HUES6 (cell line): ENCODE results near the gene MYO15B.

Experiments used
- H3K27ac ChIP-seq: 2 replicates; pipeline ENCODE4 v1.7.0; 2013; ENCODE audit warnings: low read depth, mild to moderate bottlenecking, low read length, inconsistent platforms
- H3K27me3 ChIP-seq: 2 replicates; pipeline ENCODE4 v1.6.1; 2013; ENCODE audit warnings: low read length; ENCODE audit not compliant: control insufficient read depth, insufficient read depth
- H3K36me3 ChIP-seq: 2 replicates; pipeline ENCODE4 v1.6.1; 2013; ENCODE audit warnings: low read length; ENCODE audit not compliant: control insufficient read depth, insufficient read depth
- H3K4me1 ChIP-seq: 2 replicates; pipeline ENCODE4 v1.6.1; 2013; ENCODE audit warnings: low read length; ENCODE audit not compliant: control insufficient read depth, insufficient read depth
- H3K4me3 ChIP-seq: 2 replicates; pipeline ENCODE4 v1.5.1; 2013; ENCODE audit warnings: low read depth, low read length
- H3K9ac ChIP-seq: one replicate; pipeline ENCODE4 v1.6.1; 2013; ENCODE audit warnings: mild to moderate bottlenecking, low read length
- H3K9me3 ChIP-seq: 2 replicates; pipeline ENCODE4 v1.6.1; 2013; ENCODE audit warnings: low read depth, low read length; ENCODE audit not compliant: control insufficient read depth, insufficient read depth

Gene MYO15B

DNA sequence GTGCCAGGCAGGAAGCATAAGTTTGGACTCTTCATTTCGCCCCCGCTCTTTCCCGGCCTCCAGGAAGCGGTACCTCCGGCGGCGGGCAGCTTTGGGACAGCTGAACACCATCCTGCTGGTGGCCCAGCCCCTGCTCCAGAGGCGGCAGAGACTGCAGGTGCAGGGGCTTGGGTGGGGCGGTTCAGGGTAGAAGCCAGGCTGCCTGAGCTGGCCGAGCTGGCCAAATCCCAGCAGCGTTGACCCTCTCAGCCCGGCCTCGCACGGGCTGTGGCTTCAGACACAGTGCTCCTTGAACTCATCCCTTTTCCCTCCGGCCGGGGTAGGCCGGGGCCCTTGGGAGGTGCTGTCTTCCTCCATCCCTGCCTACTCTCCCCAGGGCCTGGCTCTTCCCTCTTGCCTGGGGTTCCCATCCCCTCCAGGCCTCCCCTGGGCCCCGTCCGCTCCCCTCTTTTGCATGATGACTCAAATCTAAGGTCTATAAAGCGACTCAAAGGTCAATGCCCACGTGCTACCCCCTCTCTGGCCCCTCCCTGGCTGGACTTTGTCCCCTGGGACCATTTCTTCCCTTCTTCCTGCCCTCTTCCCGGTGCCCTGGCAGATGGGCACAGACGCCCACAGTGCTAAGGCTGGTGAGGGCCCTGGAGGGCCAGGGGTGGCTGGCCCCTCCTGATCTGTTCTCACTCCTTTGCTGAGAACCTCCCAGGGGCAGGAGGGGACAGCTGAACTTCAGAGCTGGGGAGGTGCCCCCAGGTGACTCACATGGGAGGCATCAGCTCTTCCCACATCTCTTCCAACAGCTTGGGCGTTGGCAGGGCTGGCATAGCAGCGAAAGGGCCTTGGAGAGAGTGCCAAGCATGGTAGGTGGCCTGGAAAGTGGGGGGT, 22.7 kb downstream of the MYO15B start:
- H3K9ac ChIP-seq, result no peak overlapping the region
- H3K27me3 ChIP-seq, result no peaks in the 10 kb centered on the region
- no peak overlapping the region for H3K4me3 ChIP-seq
- H3K4me1 ChIP-seq, result no peaks in the 10 kb centered on the region
- H3K36me3 ChIP-seq, result no peaks in the 10 kb centered on the region
- no peaks in the 10 kb centered on the region for H3K9me3 ChIP-seq
- no peak overlapping the region for H3K27ac ChIP-seq

GRCh38 chr17:75611851-75612429, 24.3 kb downstream of the MYO15B start:
- Histone ChIP-seq H3K27me3 (no peaks in the 10 kb centered on the region), H3K36me3 (no peaks in the 10 kb centered on the region), H3K9me3 (no peaks in the 10 kb centered on the region), H3K9ac (no peak overlapping the region), H3K4me3 (no peak overlapping the region), H3K27ac (no peak overlapping the region), H3K4me1 (no peaks in the 10 kb centered on the region)

DNA sequence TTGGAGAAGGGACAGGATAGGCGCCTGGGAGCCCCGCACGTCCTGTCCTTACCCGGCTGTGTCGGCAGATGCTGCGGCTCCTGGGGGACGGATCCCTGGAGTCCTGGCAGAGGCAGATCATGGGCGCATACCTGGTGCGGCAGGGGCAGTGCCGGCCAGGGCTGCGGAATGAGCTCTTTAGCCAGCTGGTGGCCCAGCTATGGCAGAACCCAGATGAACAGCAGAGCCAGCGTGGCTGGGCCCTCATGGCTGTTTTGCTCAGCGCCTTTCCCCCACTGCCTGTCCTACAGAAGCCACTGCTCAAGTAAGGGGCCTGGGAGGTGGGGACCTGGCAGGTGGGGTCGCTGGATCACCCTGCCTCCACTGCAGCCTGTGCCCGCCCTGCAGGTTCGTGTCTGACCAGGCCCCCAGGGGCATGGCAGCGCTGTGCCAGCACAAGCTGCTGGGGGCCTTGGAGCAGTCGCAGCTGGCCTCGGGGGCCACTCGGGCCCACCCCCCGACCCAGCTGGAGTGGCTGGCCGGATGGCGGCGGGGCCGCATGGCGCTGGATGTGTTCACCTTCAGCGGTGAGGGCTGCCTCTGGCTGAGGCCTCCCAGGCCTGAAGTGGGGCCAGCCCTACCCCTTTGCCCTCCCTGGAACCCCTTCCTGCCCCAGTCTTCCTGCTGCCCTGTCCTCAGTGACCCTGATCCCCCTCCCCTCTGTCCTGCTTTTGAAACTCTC, 25.5 kb downstream of the MYO15B start:
- Histone ChIP-seq H3K9ac (no peak overlapping the region), H3K27ac (no peak overlapping the region), H3K36me3 (no peaks in the 10 kb centered on the region; the same call in 1 of the 2 replicates), H3K27me3 (no peaks in the 10 kb centered on the region), H3K4me1 (no peaks in the 10 kb centered on the region), H3K9me3 (no peaks in the 10 kb centered on the region), H3K4me3 (no peak overlapping the region)

DNA sequence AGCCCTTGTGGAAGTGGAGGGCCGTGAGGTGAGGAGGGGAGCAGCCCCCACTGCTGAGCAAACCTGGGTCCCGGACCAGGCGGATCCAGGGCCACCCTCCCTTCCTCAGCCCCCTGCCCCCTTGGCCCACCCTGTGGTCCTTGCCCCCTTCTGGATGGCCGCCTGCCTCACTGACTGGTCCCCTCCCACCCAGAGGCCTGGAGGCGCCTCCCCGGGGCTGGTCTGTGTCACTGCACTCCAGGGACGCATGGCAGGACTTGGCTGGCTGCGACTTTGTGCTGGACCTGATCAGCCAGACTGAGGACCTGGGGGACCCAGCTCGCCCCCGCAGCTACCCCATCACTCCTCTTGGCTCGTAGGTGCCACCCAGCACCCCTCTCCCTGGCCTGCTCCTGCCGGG, 26.4 kb downstream of the MYO15B start:
- H3K4me3 ChIP-seq, result no peak overlapping the region
- no peaks in the 10 kb centered on the region for H3K9me3 ChIP-seq
- H3K27ac ChIP-seq, result no peak overlapping the region

GRCh38 chr17:75614556-75615270, 27.1 kb downstream of the MYO15B start:
- Histone ChIP-seq H3K27ac (no peak overlapping the region), H3K9me3 (no peaks in the 10 kb centered on the region), H3K9ac (no peak overlapping the region), H3K36me3 (no peaks in the 10 kb centered on the region; the same call in 1 of the 2 replicates), H3K4me3 (no peak overlapping the region), H3K4me1 (no peaks in the 10 kb centered on the region), H3K27me3 (no peaks in the 10 kb centered on the region)

More for the DNA sequence above, 26.4 kb downstream of the MYO15B start:
- no peaks in the 10 kb centered on the region for H3K4me1 ChIP-seq
- H3K9ac ChIP-seq, result no peak overlapping the region
- H3K36me3 ChIP-seq, result no peaks in the 10 kb centered on the region; the same call in 1 of the 2 replicates
- H3K27me3 ChIP-seq, result no peaks in the 10 kb centered on the region

GRCh38 chr17:75615301-75615700, 27.7 kb downstream of the MYO15B start:
- H3K4me1 ChIP-seq, result no peaks in the 10 kb centered on the region
- H3K9me3 ChIP-seq, result no peaks in the 10 kb centered on the region
- H3K27ac ChIP-seq, result no peak overlapping the region
- H3K9ac ChIP-seq, result no peak overlapping the region
- H3K27me3 ChIP-seq, result no peaks in the 10 kb centered on the region
- no peaks in the 10 kb centered on the region; the same call in 1 of the 2 replicates for H3K36me3 ChIP-seq
- no peak overlapping the region for H3K4me3 ChIP-seq

DNA sequence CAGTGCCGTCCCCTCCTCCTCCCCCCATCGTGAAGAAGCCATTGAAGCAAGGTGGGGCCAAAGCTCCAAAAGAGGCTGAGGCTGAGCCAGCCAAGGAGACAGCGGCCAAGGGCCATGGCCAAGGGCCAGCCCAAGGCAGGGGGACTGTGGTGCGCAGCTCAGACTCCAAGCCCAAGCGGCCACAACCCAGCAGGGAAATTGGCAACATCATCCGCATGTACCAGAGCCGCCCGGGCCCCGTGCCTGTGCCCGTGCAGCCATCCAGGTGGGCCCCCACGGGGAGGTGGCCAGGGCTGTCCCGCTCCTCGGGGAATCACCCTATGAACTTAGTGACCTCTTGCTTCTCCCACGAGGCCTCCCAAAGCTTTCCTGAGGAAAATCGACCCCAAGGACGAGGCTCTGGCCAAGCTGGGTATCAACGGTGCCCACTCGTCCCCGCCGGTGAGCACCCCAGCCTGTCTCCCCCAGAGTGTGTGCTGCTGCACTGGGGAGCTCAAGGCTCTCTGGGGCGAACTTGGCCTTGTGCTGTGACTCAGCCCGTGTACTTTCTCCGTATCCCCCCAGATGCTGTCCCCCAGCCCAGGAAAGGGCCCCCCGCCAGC, 29.0 kb downstream of the MYO15B start:
- Histone ChIP-seq H3K4me3 (no peak overlapping the region), H3K4me1 (no peaks in the 10 kb centered on the region), H3K36me3 (no peaks in the 10 kb centered on the region; the same call in 1 of the 2 replicates)

GRCh38 chr17:75617218-75617617, 29.6 kb downstream of the MYO15B start:
- no peaks in the 10 kb centered on the region for H3K4me1 ChIP-seq
- no peak overlapping the region for H3K9ac ChIP-seq
- H3K9me3 ChIP-seq, result no peaks in the 10 kb centered on the region
- no peaks in the 10 kb centered on the region; the same call in 1 of the 2 replicates for H3K36me3 ChIP-seq
- H3K27me3 ChIP-seq, result no peaks in the 10 kb centered on the region
- no peak overlapping the region for H3K27ac ChIP-seq
- no peak overlapping the region for H3K4me3 ChIP-seq

More for the DNA sequence above, 29.0 kb downstream of the MYO15B start:
- H3K9ac ChIP-seq, result no peak overlapping the region
- H3K9me3 ChIP-seq, result no peaks in the 10 kb centered on the region
- H3K27ac ChIP-seq, result no peak overlapping the region
- no peaks in the 10 kb centered on the region for H3K27me3 ChIP-seq

- H3K4me1 ChIP-seq, result no peaks in the 10 kb centered on the region
- H3K27me3 ChIP-seq, result no peaks in the 10 kb centered on the region
- H3K27ac ChIP-seq, result no peak overlapping the region
- H3K36me3 ChIP-seq, result no peaks in the 10 kb centered on the region; the same call in 1 of the 2 replicates
- no peak overlapping the region for H3K9ac ChIP-seq
- H3K9me3 ChIP-seq, result no peaks in the 10 kb centered on the region
- no peak overlapping the region for H3K4me3 ChIP-seq
Observed at GRCh38 chr17:75617675-75618074, 30.1 kb downstream of the MYO15B start.
